H1 (cell line): ENCODE data around the gene ITPR1. TPM values are rescaled to one million over a fixed set of nuclear protein-coding genes. Genes with fewer than 3 reads are reported as not detected.

ENCODE experiments used
- CTCF ChIA-PET: fragments of 300-600 bp; sonication (Branson Sonifier 250); formaldehyde crosslinking; loops from one replicate; lab custom pipeline; 2021; ENCODE audit not compliant: partially characterized antibody; lab: Charles Lee
- POLR2A ChIA-PET: fragments of 300-600 bp; sonication (Branson Sonifier 250); formaldehyde crosslinking; loops from one replicate; lab custom pipeline; 2021; ENCODE audit warnings: inconsistent platforms; ENCODE audit not compliant: partially characterized antibody; lab: Charles Lee
- DNase-seq, 2 experiments: peaks; one replicate each; pipeline versions ENCODE4 v3.0.0 to v3.0.0-alpha.2; 2010 to 2022; ENCODE audit warnings: low spot score in 2 of 2, low read depth in 1 of 2, mixed read lengths in 1 of 2
- FAIRE-seq: peaks from 2 replicates; lab custom pipeline; 2011; peaks lifted over from hg19 to GRCh38; lab: Jason Lieb, UNC
- H2AFZ ChIP-seq: 2 replicates; pipeline ENCODE4 v1.8.1; 2012; ENCODE audit warnings: low read length, inconsistent platforms
- H2AK5ac ChIP-seq: 2 replicates; pipeline ENCODE4 v1.6.1; 2013; ENCODE audit warnings: low read depth, low read length
- H2BK120ac ChIP-seq: replicated peaks from 2 replicates; pipeline ENCODE3; 2013; ENCODE audit warnings: low read depth, low read length, inconsistent platforms
- H2BK12ac ChIP-seq: 2 replicates; pipeline ENCODE4 v1.6.1; 2013; ENCODE audit warnings: low read depth, low read length
- H2BK15ac ChIP-seq: 2 replicates; pipeline ENCODE4 v1.6.1; 2013; ENCODE audit warnings: low read length
- H2BK20ac ChIP-seq: 2 replicates; pipeline ENCODE4 v1.6.1; 2013; ENCODE audit warnings: low read length
- H2BK5ac ChIP-seq: 2 replicates; pipeline ENCODE4 v1.6.1; 2013; ENCODE audit warnings: low read depth, low read length
- H3K14ac ChIP-seq: 2 replicates; pipeline ENCODE4 v1.6.1; 2013; ENCODE audit warnings: inconsistent platforms; ENCODE audit not compliant: insufficient read length
- H3K18ac ChIP-seq: 2 replicates; pipeline ENCODE4 v1.6.1; 2013; ENCODE audit warnings: low read length; ENCODE audit errors: extremely low read depth
- H3K23ac ChIP-seq: 2 replicates; pipeline ENCODE4 v1.6.1; 2013; ENCODE audit warnings: inconsistent platforms; ENCODE audit not compliant: insufficient read length
- H3K23me2 ChIP-seq: 2 replicates; pipeline ENCODE4 v1.6.1; 2013; ENCODE audit warnings: low read depth, low read length
- H3K27ac ChIP-seq: 2 replicates; pipeline ENCODE4 v1.6.1; 2011; ENCODE audit warnings: low read depth, low read length, inconsistent platforms
- H3K27me3 ChIP-seq, 4 experiments: replicated peaks in 1 of 4; 1 replicate in 1 of 4; 2 replicates in 3 of 4; pipeline versions ENCODE4 v1.6.1 to v1.8.1; 2011 to 2013; ENCODE audit warnings: low read length in 3 of 4, mild to moderate bottlenecking in 3 of 4, inconsistent platforms in 2 of 4, mixed read lengths in 2 of 4, moderate library complexity in 1 of 4; ENCODE audit not compliant: control insufficient read depth in 3 of 4, insufficient read depth in 3 of 4; ENCODE audit errors: extremely low read depth in 1 of 4
- H3K36me3 ChIP-seq, 4 experiments: 2 replicates each; pipeline versions ENCODE4 v1.6.1 to v1.8.1; 2011 to 2013; ENCODE audit warnings: mild to moderate bottlenecking in 4 of 4, low read length in 3 of 4, moderate library complexity in 2 of 4, control low read depth in 1 of 4, inconsistent platforms in 1 of 4; ENCODE audit not compliant: insufficient read depth in 4 of 4, control insufficient read depth in 2 of 4
- H3K4ac ChIP-seq: replicated peaks from 2 replicates; pipeline ENCODE3; 2013; ENCODE audit warnings: low read length, low read depth, mixed read lengths, inconsistent platforms; ENCODE audit not compliant: insufficient read length
- H3K4me1 ChIP-seq, 4 experiments: replicated peaks in 1 of 4; 1 replicate in 1 of 4; 2 replicates in 3 of 4; pipeline versions ENCODE4 v1.6.1 to v1.8.1; 2011 to 2013; ENCODE audit warnings: low read length in 3 of 4, inconsistent platforms in 2 of 4, mixed read lengths in 1 of 4; ENCODE audit not compliant: insufficient read depth in 4 of 4, control insufficient read depth in 3 of 4
- H3K4me2 ChIP-seq, 2 experiments: 2 replicates each; pipeline versions ENCODE4 v1.6.1 to v1.8.1; 2011 to 2013; ENCODE audit warnings: low read depth in 2 of 2, low read length in 2 of 2, control low read depth in 1 of 2, inconsistent platforms in 1 of 2, mild to moderate bottlenecking in 1 of 2; ENCODE audit not compliant: insufficient read depth in 1 of 2
- H3K4me3 ChIP-seq, 4 experiments: fragments of 200-600, 300-600 bp in 1 of 4; sonication (generic), shearing (Covaris generic), sonication (Bioruptor Twin) in 1 of 4; 2 replicates each; pipeline versions ENCODE4 v1.5.1 to v1.8.1; 2011 to 2016; ENCODE audit warnings: low read length in 4 of 4, low read depth in 3 of 4, control low read depth in 2 of 4, inconsistent platforms in 2 of 4, mild to moderate bottlenecking in 2 of 4, mixed read lengths in 1 of 4, moderate library complexity in 1 of 4; ENCODE audit not compliant: insufficient read depth in 2 of 4; ENCODE audit errors: extremely low read depth in 1 of 4
- H3K56ac ChIP-seq: replicated peaks from 2 replicates; pipeline ENCODE3; 2013; ENCODE audit warnings: low read depth, mild to moderate bottlenecking, mixed read lengths, low read length, inconsistent platforms; ENCODE audit not compliant: insufficient read length
- H3K79me1 ChIP-seq: 2 replicates; pipeline ENCODE4 v1.6.1; 2013; ENCODE audit warnings: low read depth, low read length, control low read depth
- H3K79me2 ChIP-seq, 2 experiments: 2 replicates each; pipeline versions ENCODE4 v1.6.1 to v1.8.1; 2012 to 2013; ENCODE audit warnings: low read length in 2 of 2, mild to moderate bottlenecking in 2 of 2, inconsistent platforms in 1 of 2; ENCODE audit not compliant: insufficient read depth in 2 of 2, control insufficient read depth in 1 of 2
- H3K9ac ChIP-seq, 4 experiments: replicated peaks in 1 of 4; 1 replicate in 1 of 4; 2 replicates in 3 of 4; pipeline versions ENCODE4 v1.6.1 to v1.8.1; 2011 to 2013; ENCODE audit warnings: low read depth in 3 of 4, low read length in 3 of 4, control low read depth in 2 of 4, mild to moderate bottlenecking in 2 of 4, moderate library complexity in 2 of 4, inconsistent platforms in 1 of 4; ENCODE audit errors: extremely low read depth in 1 of 4
- H3K9me3 ChIP-seq, 2 experiments: 2 replicates each; pipeline versions ENCODE4 v1.6.1 to v1.8.1; 2012 to 2013; ENCODE audit warnings: mild to moderate bottlenecking in 2 of 2, moderate library complexity in 2 of 2, control low read depth in 1 of 2, inconsistent platforms in 1 of 2, low read depth in 1 of 2, low read length in 1 of 2, mixed read lengths in 1 of 2; ENCODE audit not compliant: insufficient read depth in 2 of 2
- H4K20me1 ChIP-seq, 2 experiments: replicated peaks in 1 of 2; 2 replicates each; pipeline versions ENCODE3 to v1.8.1; 2011 to 2013; ENCODE audit warnings: inconsistent platforms in 2 of 2, low read length in 2 of 2, mild to moderate bottlenecking in 1 of 2; ENCODE audit not compliant: insufficient read depth in 2 of 2, control insufficient read depth in 1 of 2
- H4K5ac ChIP-seq: 2 replicates; pipeline ENCODE4 v1.6.1; 2013; ENCODE audit warnings: low read length, low read depth, mixed read lengths, inconsistent platforms; ENCODE audit not compliant: insufficient read length
- H4K8ac ChIP-seq: 2 replicates; pipeline ENCODE4 v1.8.0; 2013; ENCODE audit warnings: mild to moderate bottlenecking, moderate library complexity, low read length, inconsistent platforms; ENCODE audit not compliant: insufficient read depth; ENCODE audit errors: extremely low read depth
- H4K91ac ChIP-seq: replicated peaks from 2 replicates; pipeline ENCODE3; 2013; ENCODE audit warnings: low read length, mixed read lengths, inconsistent platforms; ENCODE audit not compliant: insufficient read length
- SAP30 ChIP-seq: fragments of 300-600 bp; sonication (generic); IDR thresholded peaks from 2 replicates; pipeline ENCODE4 v1.7.1; 2012; ENCODE audit warnings: low read length, moderate library complexity, mild to moderate bottlenecking, inconsistent platforms; ENCODE audit not compliant: insufficient read depth, insufficient replicate concordance
- SP2 ChIP-seq: IDR thresholded peaks from 2 replicates; pipeline ENCODE4 v1.6.1; 2012; ENCODE audit warnings: mild to moderate bottlenecking, low read length, inconsistent platforms
- WGBS, 2 experiments: shearing (Covaris generic) in 1 of 2; methylation state at CpG; one replicate each; pipeline versions ENCODE4 v1.1.6 to v1.1.7; 2013 to 2015; ENCODE audit warnings: low lambda C conversion rate in 2 of 2, mixed read lengths in 2 of 2, inconsistent platforms in 1 of 2, low coverage in 1 of 2, missing lambda C conversion rate in 1 of 2; ENCODE audit not compliant: insufficient replicate concordance in 2 of 2, insufficient coverage in 1 of 2, insufficient read length in 1 of 2; ENCODE audit errors: extremely low coverage in 1 of 2, missing lambda C conversion rate in 1 of 2; 5-methylcytosine and 5-hydroxymethylcytosine counted together
- polyA plus RNA-seq, 7 experiments: library from polyadenylated mRNA; depleted of rRNA in 3 of 7; stranded (reverse) in 5 of 7; unstranded in 2 of 7; fragments of >200 nt in 5 of 7; fragments of 200-250 nt in 2 of 7; gene quantifications; 1 replicate in 5 of 7; 2 replicates in 1 of 7; 4 replicates in 1 of 7; pipeline versions ENCODE4 v1.2.1 to v1.2.3, GENCODE V29; 2011 to 2013; ENCODE audit warnings: missing spikeins in 2 of 7, mixed read lengths in 2 of 7
- total RNA-seq: library from RNA; stranded (reverse); fragmentation: NEBNext Ultra II Directional; extraction: Animal tissue kit (Norgen Biotek cat#: 25700); gene quantifications from 2 replicates; pipeline ENCODE4 v1.2.1, GENCODE V29; 2021

The ITPR1 gene
- total and polyA plus RNA-seq, 2 of the 8 experiments (the other 6 are each of a cell fraction or from before 2014, with no cell fraction given): 2.5 to 16.3 TPM

- no peak for FAIRE-seq
- ChIA-PET POLR2A (no interaction called here), CTCF (no interaction called here)
- H3K4me3 ChIP-seq: no peak overlapping the region
- H2AK5ac ChIP-seq: no peak overlapping the region
- H2BK12ac ChIP-seq: no peak overlapping the region
- no peak overlapping the region for H3K4me2 ChIP-seq
- H2BK5ac ChIP-seq: no peak overlapping the region
- H4K20me1 ChIP-seq: no peaks in the 10 kb centered on the region
- H3K4ac ChIP-seq: no peak overlapping the region
- no peak overlapping the region for H2BK20ac ChIP-seq
- no peak for DNase-seq
- no peaks in the 10 kb centered on the region for H3K79me2 ChIP-seq
- no peak overlapping the region for H3K27ac ChIP-seq
- no peaks in the 10 kb centered on the region for H3K9me3 ChIP-seq
- no peak overlapping the region for H4K5ac ChIP-seq
- no peak overlapping the region for H3K9ac ChIP-seq
- 83% methylated on average over 3 of the region's 3 CpGs; no CpG with 5 or more reads in 1 of the 2 experiments for WGBS, 2 experiments
- H3K18ac ChIP-seq: no peak overlapping the region
- no peak overlapping the region for H2BK15ac ChIP-seq
- no peak overlapping the region for H2BK120ac ChIP-seq
- H4K91ac ChIP-seq: no peak overlapping the region
- H3K36me3 ChIP-seq: no peaks in the 10 kb centered on the region
- H2AFZ ChIP-seq: no peak overlapping the region
- H3K23me2 ChIP-seq: no peaks in the 10 kb centered on the region
- H3K23ac ChIP-seq: no peak overlapping the region
- H3K14ac ChIP-seq: no peak overlapping the region
- TF ChIP-seq SAP30 (no peak), SP2 (no peak)
- no peaks in the 10 kb centered on the region for H3K79me1 ChIP-seq
- H4K8ac ChIP-seq: no peak overlapping the region
- no peak overlapping the region for H3K56ac ChIP-seq
- no peaks in the 10 kb centered on the region for H3K4me1 ChIP-seq
- H3K27me3 ChIP-seq: no peaks in the 10 kb centered on the region
Observed at GRCh38 chr3:4883011-4883410, 389.9 kb downstream of the ITPR1 start.
